Chondrocyte (in vitro differentiated cells): ENCODE results near the gene SLC13A2. TPM values are rescaled to one million over a fixed set of nuclear protein-coding genes. Genes with fewer than 3 reads are reported as not detected.

ENCODE experiments used
- DNase-seq: peaks from one replicate; pipeline ENCODE4 v3.0.0; 2021; ENCODE audit warnings: mixed read lengths, low spot score
- H3K27ac Mint-ChIP-seq: one replicate; pipeline ENCODE4 v1.8.0; 2021; ENCODE audit warnings: mild to moderate bottlenecking, moderate library complexity, mixed read lengths; ENCODE audit not compliant: unreplicated experiment
- H3K27me3 Mint-ChIP-seq: 2 replicates; pipeline ENCODE4 v1.8.0; 2021; ENCODE audit warnings: low read depth, mixed read lengths
- H3K36me3 Mint-ChIP-seq: 2 replicates; pipeline ENCODE4 v1.8.0; 2021; ENCODE audit warnings: low read depth, mixed read lengths
- H3K4me1 Mint-ChIP-seq: 2 replicates; pipeline ENCODE4 v1.8.0; 2021; ENCODE audit warnings: low read depth, mild to moderate bottlenecking, mixed read lengths
- H3K4me3 Mint-ChIP-seq: one replicate; pipeline ENCODE4 v1.8.0; 2021; ENCODE audit warnings: mild to moderate bottlenecking, moderate library complexity, mixed read lengths; ENCODE audit not compliant: unreplicated experiment
- H3K9me3 Mint-ChIP-seq: 2 replicates; pipeline ENCODE4 v1.8.0; 2021; ENCODE audit warnings: low read depth, mixed read lengths
- total RNA-seq: library from RNA; stranded (reverse); gene quantifications from 3 replicates; pipeline ENCODE4 v1.2.1, GENCODE V29; 2021
- TF ChIP-seq, protein P1 (sequence below): fragments of 200-600 bp; sonication (generic); IDR thresholded peaks from 2 replicates; pipeline ENCODE4 v1.5.0; 2021; ENCODE audit warnings: antibody characterized with exemption, mild to moderate bottlenecking, moderate library complexity

The SLC13A2 gene
- total RNA-seq, 1 donor from 2014 or later, result not detected

DNA sequence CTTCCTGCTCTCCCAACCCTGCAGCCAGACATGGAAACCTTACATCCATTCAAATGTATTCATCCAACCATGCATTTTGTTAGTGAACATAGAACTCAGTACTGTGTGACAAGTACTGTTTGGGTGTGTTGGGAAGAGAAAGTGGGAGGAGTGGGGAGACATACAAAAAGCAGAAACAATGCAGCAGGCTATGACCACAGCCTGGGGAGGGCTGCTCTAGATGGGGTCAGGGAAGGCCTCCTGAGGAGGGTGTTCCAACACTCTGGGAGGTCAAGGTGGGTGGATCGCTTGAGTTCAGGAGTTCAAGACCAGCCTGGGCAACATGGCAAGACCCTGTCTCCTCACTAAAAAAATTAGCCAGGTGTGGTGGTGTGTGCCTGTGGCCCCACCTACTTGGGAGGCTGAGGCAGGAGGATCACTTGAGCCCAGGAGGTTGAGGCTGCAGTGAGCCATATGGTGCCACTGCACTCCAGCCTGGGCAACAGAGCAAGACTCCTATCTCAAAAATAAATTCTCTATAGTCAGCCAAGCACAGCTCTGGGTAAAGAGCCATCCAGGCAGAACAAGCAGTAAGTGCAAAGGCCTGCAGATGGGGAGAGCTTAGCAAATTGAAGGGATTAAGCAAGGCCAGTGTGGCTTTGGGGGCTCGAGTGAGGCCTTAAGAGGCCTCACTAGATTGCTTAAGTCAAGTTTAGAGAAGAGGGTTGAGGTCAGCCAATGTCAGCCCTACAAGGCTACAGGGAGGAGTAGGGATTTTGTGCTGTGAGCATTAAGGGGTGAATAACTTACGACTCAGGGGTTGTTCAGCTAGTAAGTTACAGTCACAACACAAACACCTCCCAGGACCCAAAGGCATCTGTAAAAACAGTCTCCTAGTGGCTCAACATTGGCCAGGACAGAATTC lies 5.5 kb downstream of the SLC13A2 start:
- TF ChIP-seq, protein P1, sequence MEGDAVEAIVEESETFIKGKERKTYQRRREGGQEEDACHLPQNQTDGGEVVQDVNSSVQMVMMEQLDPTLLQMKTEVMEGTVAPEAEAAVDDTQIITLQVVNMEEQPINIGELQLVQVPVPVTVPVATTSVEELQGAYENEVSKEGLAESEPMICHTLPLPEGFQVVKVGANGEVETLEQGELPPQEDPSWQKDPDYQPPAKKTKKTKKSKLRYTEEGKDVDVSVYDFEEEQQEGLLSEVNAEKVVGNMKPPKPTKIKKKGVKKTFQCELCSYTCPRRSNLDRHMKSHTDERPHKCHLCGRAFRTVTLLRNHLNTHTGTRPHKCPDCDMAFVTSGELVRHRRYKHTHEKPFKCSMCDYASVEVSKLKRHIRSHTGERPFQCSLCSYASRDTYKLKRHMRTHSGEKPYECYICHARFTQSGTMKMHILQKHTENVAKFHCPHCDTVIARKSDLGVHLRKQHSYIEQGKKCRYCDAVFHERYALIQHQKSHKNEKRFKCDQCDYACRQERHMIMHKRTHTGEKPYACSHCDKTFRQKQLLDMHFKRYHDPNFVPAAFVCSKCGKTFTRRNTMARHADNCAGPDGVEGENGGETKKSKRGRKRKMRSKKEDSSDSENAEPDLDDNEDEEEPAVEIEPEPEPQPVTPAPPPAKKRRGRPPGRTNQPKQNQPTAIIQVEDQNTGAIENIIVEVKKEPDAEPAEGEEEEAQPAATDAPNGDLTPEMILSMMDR, result no peak
- H3K4me1 Mint-ChIP-seq, result no peaks in the 10 kb centered on the region
- H3K9me3 Mint-ChIP-seq, result no peaks in the 10 kb centered on the region
- H3K27ac Mint-ChIP-seq, result no peak overlapping the region
- H3K36me3 Mint-ChIP-seq, result no peaks in the 10 kb centered on the region
- DNase-seq, result no peak
- no peak overlapping the region for H3K4me3 Mint-ChIP-seq
- peaks cover 22% of the 10 kb centered on the region for H3K27me3 Mint-ChIP-seq

DNA sequence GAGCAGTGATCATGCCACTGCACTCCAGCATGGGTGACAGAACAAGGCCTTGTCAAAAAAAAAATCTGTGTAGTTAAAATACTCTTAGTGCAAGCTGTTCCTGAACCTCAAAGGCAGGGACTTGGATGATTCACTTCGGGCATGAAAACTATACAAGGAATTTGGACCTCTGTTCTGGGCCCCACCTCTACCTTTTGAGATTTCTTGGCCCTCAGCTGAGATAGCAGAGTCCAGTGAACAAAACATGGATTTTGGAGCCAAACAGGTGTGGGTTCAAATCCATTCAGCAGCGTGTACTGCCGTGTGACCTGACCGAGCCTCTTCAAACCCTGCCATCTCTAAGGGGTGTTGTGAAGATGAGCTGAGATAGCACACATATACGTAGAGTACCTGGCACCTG lies 6.8 kb downstream of the SLC13A2 start:
- H3K4me3 Mint-ChIP-seq, result no peak overlapping the region
- H3K27ac Mint-ChIP-seq, result no peak overlapping the region
- no peaks in the 10 kb centered on the region for H3K9me3 Mint-ChIP-seq
- H3K36me3 Mint-ChIP-seq, result no peaks in the 10 kb centered on the region
- TF ChIP-seq, protein P1, result no peak
- no peaks in the 10 kb centered on the region for H3K4me1 Mint-ChIP-seq
- DNase-seq, result no peak
- H3K27me3 Mint-ChIP-seq, result peaks cover 25% of the 10 kb centered on the region

DNA sequence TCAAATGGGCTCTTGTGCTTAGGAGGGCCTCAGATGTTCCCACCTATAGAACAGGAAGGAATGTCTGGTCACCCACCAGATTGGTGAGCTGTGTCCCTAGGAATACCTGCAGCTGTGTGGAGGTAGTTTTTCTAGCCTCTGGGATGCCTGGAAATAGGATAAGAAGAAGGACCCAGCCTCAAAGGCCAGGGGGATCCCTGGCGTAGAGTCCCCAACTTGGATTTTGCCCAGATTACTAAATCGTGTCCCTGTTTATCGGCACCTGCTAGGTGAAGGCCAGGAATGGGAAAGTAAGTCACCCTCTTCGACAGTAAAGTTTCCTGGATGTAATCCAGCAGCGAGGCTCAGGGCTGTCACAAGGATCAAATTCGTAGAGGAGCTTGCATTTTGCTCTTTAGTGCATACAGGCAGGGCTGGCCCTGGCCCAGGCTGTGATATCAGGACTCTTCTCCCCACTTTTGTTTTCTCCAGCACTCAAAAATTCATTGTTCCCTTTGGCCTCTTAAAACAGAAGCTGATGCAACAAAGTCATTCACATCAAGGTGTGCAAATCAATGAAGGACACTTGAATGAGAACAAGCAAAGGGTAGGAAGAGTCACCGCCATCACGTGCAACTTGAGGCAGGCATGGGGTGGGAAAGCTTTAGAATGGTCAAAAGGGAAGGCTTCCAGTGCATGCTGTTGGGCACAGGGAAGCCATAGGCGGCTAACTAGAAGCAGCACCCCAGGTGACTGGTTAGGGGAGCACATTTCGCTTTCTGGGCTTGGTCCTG lies 7.5 kb downstream of the SLC13A2 start:
- DNase-seq, result no peak
- peaks cover 20% of the 10 kb centered on the region for H3K27me3 Mint-ChIP-seq
- H3K36me3 Mint-ChIP-seq, result no peaks in the 10 kb centered on the region
- H3K4me1 Mint-ChIP-seq, result no peaks in the 10 kb centered on the region
- H3K4me3 Mint-ChIP-seq, result no peak overlapping the region
- H3K9me3 Mint-ChIP-seq, result no peaks in the 10 kb centered on the region
- TF ChIP-seq, protein P1, result no peak
- H3K27ac Mint-ChIP-seq, result no peak overlapping the region

DNA sequence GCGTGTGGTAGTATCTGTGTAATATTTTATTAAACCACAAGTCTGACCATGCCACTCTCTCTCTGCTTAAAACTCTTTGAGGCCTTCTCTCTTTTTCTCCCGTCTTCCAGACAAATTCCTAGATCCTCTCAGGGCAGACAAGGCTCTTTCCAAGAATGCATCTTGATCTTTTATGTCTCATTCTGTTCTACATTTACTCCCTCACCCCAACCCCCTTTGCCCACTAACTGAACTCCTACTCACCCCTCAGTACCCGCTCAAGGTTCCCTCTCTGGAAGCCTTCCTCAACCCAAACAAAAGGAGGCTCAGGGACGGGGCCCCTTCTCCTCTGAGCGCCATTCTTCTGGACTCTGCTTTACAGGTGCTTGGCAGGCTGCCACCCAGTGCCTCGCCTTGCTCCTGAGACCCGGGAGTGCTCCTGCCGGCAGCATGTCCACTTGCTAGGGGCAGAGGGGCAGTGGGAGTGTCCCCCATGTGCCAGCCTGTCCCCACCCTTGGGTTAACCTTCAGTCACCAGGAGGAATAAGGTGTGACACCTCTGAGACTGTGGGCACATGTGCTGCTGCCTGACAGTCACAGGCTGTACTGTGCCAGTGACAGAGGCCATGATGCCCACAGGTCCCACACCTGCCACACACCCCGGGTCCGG lies 9.2 kb downstream of the SLC13A2 start:
- Mint-ChIP-seq H3K36me3 (no peaks in the 10 kb centered on the region), H3K4me1 (no peaks in the 10 kb centered on the region), H3K27me3 (peaks cover 26% of the 10 kb centered on the region), H3K9me3 (no peaks in the 10 kb centered on the region), H3K27ac (no peak overlapping the region), H3K4me3 (no peak overlapping the region)
- DNase-seq, result no peak
- TF ChIP-seq, protein P1, result no peak

DNA sequence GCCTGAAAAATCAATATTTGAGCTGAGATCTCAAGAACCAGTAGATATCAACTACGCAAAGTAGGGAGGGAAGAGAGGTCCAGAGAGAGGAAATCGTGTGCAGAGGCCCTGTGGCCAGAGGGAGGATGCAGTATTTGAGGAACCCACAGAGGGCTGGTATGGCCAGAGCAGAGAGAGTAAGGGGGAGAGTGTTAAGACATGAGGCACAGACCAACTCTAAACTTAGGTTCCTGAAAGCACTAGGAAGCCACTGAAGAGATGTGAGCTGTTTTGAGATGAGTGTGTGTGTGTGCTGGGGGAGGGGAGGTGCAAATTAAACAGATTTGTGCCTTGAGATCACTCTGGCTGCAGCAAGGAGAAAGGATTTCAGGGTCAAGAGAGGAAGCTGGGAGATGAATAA lies 10.9 kb downstream of the SLC13A2 start:
- no peak overlapping the region for H3K27ac Mint-ChIP-seq
- peaks cover 24% of the 10 kb centered on the region for H3K27me3 Mint-ChIP-seq
- no peaks in the 10 kb centered on the region for H3K9me3 Mint-ChIP-seq
- DNase-seq, result no peak
- H3K36me3 Mint-ChIP-seq, result no peaks in the 10 kb centered on the region
- no peak overlapping the region for H3K4me3 Mint-ChIP-seq
- TF ChIP-seq, protein P1, result no peak
- no peaks in the 10 kb centered on the region for H3K4me1 Mint-ChIP-seq
